ENCODE results near the gene STRBP.

The STRBP gene

DNA sequence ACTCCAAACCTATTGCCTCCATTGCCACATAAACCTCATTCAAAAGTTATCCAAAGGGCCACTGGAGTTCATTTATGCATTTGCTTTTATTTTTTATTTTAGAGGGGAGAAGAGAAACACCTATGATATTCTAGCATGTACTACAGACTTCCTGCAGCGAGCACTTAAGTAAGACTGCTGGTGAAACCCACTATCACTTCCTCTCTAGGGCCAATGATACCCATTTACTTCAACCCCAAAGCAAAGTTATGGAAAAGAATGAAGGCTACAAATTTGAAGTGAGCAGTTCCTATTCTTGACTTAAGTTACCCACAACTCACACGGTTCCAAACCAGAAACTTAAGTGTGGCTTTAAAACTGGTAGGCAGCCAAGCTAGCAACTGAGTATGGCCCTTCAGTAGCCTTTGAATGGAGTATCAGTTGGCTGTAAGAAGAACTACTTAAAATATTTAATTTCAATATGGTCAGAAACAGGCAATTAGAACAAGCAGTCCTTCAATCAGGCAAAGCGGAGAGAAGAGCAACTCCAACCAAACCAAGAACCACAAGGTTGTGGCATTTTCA, 140.8 kb downstream of the STRBP start:
- DNase-seq, result no peak

DNA sequence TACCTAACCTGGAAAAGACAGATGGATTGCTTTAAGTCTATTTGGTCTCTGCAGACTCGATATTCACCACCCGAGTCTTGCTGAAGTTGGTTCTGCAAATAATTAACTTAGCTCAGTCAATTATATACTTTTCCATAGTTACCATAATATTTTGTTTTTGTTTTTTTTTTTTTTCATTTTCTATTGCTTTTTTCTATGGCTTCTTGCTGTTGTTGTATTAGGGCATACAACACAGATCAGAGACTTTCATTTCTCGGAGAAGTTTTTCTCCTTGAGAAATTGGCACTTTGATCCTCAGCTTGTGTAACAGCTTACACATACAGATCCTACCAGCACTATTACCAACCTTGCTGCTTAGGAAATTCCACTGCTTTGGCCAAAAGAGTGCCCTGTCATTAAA, 146.9 kb downstream of the STRBP start:
- no peak for DNase-seq

DNA sequence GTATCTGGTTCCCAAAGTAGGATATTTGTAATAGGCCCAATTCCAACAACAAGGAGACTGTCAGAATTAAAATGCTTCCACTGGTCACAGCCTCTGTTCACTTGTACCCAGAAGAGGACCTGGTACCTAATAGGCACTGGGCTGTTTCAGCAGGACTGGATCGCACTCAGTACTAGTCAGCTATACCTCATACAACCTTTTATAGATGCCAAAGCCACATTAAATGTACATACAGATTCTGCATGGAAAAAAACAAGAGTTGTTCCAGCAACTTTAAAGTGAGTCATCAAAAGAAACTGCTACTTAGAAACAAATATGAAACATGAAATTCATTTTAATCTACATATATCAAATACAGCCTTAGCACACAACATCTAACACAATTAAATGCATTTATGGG, 147.4 kb downstream of the STRBP start:
- DNase-seq, result no peak

DNA sequence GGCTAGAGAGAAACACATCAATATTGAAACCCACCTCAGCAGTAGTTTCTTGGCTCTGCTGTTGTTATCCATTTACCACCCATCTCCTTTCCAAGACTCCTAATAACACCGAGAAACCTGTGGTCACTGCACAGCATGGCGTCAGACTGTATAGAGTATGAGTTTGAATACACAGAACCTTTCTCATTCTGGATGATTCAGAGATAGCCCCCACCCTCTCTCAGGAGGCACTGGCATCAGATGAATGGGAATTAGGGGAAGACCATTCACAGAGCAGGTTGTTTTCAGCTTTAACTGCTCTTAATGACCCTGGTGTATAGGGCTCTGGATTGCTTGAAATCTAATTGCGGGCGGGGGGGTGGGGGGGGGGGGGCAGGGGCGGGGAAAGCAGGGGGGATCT, 148.3 kb downstream of the STRBP start:
- no peak for DNase-seq

DNA sequence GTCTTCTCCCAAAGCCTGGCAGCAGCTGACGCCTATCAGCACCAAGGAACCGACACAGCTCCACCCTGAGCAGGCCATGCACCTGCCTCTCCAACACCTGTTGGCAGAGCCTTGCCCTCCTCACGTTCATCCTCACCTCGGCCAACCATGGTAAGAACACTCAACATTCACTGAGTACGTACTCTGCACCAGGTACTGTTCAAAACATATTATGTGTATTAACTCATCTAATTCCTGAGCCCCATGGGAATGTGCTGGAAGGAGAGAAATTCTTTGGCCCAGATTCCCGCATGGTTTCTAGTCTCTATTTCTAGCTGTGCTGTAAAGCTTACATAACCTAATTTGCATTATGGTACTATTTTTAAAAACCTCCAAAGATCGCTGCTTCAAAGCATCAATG, 148.8 kb downstream of the STRBP start:
- DNase-seq, result no peak

DNA sequence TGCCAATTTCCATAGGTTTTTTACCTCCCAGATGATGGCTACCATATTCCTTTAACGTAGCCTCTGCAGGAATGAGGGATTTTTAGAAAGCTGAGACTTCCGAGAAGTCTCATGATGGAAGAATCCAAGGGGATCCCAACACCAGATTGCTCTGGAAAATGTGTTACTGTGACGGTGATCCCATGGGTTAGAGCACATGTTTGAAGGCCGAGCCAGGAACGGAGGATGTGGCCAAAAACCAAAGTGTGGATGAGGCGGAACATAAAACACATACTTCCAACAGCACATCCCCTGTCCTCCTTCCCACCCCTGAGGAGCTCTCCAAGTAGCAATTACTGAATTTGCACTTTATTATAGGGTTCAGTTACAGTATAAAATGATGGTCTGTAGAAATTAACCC, 152.3 kb downstream of the STRBP start:
- DNase-seq, result no peak

DNA sequence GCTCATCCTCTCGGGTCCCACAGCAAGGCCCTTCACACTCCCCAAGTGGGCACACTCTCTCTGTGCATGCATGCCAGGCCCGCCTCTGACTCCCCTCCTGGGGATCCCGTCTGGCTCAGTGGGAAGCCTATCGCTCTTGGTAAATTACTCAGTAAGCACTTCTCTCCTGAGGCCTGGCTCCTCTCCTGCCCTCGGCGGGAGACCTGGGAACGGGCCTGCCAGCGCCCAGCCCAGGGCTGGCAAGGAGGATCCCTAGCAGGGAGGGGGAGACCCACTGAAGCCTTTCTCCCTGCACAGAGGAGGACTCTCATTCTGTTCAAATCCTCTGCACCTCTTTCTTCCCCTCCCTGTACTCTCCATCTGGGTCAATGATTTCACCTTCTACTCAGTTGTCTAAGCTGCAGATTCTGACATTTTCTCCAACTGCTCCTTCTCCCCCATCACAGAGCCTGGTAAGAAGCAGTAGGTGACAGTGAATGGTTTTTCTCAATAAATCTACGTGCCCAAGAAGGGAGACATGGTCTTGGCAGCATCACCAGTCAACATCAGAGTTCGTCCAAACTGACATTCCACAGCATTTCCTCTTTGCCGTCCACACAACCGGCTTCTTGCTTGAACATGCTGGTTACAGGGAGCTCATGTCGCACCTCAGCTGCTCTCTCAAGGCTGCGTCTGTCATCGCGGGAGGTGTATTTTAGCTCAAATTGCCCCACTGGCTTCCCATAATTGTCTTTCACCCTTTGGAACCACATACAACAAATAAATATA, 153.1 kb downstream of the STRBP start:
- DNase-seq, result no peak

DNA sequence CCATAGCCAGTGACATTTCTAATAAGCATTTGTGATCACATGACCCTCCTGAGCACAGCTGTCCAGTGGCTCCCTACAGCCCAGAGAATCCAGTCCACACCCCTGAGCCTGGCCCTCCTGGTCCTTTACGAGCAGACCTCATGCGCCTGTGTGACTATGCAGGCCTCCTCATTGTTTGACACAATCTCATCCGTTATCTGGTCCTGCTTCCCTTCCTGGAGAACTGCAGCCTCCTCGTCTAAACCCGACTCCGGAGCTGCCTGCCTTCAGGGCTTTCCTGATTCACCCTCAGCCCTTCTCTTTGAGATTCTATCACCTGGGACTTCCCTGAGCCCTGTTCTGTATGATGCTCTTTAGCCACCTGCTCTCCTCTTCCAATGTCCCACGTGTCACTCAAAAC, 155.2 kb downstream of the STRBP start:
- DNase-seq, result no peak

DNA sequence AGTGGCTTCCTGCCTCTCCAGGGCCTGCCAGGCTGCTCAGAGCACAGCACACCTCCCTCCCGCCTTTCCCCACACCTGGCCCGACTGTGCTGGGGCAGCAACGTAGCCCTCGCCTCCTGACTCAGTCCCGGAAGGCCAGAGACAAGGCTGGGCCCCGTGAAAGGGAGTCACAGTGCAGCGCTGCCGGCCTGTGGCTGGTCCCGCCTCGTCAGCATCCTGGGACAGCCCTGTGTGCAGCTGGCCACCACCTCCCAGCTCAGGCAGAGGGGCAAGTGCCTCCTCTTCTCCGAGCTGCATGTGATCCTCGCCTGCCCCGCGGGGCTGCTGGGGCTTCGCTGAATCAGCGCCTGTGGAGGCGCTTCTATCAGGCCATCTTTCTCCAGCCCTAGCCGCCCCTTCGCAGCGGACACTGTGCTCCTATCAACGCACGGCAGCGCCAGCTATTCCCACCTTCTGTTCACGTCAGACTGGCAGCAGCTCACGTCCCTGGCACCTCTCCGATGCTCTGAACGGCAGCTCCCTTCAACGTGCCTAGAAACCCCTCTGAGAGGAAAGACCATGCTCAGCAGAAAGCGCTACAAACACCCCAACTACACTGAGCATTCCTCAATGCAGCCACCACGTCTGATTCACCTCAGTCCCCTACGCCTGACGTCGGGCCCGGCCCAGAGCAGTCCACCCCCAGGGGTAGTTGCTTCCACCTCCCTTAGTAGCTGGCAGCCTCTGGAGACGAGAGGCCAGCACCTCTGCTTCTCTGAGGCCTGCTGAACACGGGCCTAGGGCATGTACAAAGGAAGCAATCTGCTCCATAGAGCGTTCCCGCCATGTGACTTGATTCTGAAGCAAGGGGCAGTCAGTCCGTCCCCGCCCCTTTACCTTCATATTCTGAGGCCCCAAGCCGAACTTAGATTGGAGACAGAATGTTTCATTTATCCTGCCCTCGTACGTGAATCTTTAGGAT, 156.1 kb downstream of the STRBP start:
- DNase-seq, result no peak

DNA sequence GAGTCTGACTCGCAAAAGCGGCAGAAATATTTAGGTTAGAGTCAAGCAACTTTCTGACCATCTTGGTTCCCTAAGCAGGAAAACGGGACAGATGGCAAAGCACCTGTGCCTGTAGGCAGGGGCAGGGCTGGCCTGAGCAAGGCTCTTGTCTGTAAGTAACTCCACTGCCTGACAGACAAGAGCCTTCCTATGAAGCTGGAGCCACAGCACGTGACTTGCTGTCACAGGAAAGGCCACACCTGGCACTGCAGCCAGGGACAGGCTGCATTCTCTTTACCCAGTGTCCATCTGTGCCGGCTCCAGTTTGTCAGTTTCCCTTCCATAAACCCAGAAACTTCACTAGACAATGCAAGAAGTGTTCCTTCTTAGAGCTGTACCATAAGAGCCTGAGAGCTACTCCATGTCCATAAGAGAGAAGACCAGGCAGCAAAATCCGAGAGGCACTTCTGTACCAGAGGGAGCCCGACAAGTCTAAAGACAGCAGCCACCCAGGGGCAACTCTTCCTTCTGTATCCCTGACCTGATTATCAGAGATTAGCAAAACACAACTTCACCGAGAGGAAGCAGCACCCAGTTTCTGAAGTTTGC, 156.9 kb downstream of the STRBP start:
- DNase-seq, result no peak

DNA sequence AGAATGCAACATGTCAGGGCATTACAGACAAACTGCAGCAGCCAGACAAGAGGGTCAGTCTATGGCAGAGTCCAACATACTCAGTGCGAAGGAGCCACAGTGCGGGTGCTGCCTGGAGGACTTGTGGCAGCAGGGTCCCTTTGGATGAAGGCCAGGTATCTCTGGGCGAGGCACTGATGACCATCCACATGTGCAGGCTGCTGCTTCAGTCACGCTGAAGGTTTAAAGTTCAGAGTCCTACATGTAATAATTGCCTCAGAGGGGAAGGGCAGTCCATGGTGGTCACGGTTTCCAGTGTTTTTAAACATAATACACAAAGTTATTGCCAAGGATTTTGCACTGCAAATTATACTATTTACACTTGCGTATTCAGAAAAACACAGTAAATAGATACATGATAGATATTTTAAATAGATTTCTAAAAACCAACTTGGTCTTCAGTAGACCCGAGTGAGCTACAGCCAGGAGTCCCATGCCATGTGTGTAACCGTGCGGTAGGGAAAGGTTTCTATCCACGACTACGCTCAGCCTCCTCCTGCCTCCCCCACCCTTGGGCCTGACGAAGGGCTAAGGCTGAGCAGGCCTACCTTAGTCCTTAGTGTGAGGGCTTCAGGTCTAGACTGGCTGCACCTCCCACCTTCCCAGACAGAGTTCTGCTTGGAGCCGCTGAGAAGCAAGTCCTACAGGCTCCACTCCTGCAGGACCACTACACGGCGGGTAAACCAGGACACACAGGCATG, 158.7 kb downstream of the STRBP start:
- DNase-seq, result no peak

DNA sequence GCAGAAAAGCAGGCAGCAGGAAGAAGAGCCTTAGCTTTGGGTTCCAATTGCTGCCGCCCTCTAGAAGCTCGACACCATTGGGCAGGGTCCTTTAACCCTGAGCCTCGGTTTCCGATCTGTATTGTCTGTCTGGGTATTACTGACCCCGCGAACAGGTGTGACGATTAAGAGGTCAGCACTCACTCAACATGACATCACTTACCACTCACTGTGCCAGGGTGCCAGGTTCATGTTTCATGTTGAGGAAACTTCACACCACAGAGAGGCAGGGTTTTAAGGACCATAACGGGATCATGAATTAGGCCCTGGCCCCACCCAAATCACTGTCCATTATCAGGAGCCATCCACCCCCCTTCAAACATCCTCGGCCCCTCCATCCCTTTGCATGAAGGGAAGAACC, 159.4 kb downstream of the STRBP start:
- no peak for DNase-seq

DNA sequence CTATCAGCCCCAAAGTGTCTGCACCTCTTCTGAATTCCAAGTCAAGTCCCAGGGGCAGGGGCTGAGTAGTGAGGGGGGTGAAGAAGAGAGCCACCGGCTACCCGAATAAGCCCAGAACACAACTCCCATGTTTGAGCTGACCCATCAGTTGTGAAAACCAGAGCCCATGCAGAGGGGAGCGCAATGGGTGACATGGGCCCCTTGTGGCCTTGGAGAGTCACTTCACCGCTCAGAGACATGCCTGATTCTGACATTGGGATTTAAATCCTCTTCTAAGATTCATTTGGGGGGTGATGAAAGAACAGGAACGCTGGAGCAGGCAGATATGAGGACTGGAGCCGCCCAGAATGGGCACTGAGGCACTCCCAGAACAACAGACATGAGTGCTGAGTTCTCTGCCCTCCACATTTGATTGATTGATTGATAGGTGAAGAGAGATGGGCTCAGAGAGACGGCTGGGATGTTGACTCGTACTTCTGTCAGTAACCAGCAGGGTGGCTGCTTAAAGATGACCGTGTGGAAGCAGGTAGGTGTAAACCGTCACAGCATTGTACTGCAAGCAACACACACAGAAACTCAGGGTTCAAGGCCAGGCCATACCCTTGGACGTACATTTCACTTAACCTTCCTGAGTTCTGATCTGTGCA, 160.6 kb downstream of the STRBP start:
- no peak for DNase-seq

DNA sequence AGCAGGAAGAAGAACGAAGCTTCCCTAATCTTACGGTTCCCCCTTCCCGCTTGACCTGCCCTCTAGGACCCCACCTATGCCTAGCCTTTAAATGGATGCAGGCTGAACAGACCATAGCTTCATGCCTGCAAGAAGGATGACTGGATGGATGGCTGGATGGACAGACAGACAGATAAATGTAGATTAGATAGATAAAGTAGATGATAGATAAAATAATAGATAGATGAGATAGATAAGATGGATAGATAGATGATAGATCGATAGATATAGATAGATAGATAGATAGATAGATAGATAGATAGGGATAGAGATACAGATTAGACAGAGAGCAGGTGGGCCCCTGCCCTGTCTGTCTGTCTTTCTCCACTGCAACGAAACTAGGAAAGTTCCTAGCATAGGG, 162.9 kb downstream of the STRBP start:
- no peak for DNase-seq

DNA sequence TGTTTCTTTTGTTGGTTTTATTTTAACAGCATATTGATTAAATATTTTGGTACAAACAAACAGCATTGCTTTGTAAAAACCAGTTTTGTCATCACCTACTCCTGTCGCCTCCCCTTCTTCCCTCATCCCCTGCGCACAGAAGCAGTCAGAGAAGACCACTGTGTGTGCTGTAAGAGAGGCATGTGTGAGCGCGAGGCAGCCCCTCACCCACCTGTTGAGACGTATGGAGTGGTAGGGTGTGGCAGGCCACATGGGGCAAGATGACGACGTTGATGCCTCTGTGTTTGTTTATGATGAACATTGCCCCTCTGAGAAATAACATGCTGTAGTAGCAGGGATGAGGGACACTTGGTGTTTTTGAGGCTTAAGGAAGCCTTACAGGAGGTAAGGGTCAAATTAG, 163.6 kb downstream of the STRBP start:
- DNase-seq, result no peak

DNA sequence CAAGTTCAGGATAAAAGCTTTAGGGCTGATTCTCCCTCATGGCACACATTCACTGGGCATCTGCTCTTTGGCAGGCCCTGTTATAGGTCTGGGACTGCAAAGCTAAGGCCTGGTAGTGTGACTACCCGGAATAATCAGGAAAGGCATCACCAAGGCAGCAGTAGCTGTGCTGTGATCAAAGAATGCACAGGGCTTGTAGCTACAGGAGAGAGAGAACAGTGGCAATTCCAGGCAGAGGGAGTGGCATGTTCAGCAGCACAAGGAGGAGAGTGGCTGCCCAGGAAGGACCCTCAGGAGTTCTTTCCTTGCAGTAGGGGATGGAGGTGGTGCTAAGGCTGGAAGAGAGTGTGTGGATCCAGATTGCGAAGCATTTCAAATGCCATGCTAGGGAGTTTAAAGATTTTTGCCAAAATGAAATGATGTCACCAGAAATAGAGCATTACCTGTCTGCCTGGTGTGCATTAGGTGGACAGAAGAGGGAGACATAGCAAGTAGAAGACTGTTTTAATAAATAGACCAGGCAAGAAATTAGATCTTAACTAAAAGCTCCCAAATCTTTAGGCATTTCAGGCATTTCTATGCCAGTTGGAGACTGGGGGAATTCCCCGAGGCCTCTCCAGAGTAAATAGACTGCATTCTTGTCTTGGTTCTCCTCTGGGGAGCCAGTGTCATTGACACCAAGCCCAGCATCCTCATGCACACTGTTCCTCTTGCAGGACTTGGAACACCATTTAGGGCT, 165.8 kb downstream of the STRBP start:
- DNase-seq, result no peak

DNA sequence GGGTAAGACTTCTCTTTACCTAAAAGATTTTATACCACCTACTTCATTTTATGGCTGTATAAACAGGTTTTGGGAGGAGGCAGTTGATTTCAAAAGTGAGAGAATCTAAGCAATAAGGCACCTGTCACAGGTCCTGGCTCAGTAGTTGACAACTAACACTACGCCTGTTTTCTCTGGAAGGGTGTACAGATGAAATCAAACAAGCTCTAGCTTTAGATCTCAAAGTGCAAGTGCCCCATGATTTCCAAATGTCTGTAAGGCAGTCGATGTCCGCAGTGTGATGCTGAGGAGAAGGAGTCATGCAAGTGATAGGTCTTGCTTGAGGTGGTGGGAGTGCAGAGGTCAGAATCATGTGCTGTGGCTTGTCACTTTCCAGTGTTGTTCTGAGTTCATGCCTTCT, 168.8 kb downstream of the STRBP start:
- DNase-seq, result no peak

DNA sequence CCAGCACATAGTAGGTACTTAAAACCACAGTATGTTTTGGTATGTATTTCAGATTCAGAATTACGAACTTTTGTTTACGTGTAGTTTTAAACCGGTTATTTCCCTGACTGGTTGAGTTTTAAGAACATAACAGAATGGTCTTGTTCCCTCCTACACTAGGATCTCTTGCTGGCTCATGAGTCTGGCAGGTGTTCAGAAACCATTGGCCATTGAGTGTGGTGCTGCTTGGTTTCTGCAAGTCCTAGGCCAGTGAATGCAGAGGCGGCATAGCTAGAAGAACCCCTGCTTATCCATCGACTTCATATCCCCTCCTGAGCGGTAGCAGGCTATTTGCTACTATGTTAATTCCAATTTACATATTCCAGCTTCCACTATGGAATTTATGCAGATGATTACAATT, 169.3 kb downstream of the STRBP start:
- DNase-seq, result no peak

DNA sequence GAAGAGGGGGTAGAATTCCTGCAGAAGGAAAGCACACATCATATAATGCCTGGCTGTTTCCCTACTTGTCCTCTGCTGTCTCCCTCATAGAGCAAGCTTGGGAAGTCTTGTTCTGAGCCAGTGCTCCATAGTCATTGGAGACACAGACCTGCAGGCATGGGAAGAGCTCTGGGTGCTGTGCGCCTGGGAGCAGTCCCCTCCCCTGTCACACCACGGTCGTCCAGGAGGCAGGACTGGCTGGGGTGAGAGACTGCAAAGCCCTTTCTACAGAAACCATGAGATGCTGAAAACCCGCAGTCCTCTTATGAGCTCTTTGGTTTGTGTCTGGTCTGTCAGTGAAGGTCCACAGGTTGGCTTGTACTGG, 170.3 kb downstream of the STRBP start:
- DNase-seq, result no peak

DNA sequence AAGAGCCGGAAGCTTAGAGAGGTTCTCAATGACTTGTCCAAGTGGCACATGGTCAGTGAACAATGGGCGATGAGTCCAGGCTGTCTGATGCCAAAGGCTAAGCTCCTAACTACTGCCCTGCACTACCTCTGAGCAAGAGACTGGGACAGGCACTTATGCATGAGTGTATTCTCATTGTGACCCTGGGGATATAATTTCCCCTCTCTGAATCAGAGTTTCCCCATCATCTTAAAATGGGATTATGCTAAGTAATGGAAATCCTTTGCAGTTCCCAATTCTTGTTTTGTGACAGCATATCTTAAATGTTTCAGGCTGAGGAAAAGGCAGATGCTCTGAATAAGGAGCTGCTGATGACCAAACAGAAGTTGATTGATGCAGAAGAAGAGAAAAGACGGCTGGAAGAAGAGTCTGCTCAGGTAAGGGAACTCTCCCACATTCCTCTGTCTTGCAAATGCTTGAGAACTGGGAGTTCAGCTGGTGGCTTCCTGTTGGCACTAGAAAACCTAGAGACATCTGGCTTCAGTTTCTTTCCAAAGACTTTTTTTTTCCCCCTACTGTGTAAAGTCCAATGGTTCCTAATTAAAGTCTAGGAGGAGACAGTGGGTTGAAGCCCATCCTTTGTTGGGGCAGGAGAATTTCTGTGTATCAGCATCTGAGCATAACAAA, 170.8 kb downstream of the STRBP start:
- no peak for DNase-seq

DNA sequence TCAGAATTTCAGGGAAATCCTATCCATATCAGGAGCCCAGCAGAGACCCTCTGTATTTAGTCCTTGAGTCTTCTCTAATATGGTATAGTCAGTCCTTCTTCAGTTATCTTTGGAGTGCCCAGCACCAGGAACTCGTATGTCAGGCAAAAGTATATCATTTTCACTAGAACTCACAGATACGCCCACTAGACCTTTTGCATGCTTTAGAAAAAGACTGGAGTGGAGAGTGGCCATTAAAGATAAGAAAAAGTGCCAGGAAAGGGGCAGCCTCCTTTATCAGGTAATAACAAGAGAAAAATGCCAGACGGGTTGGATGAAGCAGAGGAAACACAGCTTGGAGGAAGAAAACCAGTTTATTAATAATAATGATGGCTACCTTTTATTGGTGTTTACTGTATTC, 171.4 kb downstream of the STRBP start:
- no peak for DNase-seq

Measured in fibroblast of skin of abdomen (primary cell).